Transverse colon (tissue), 4 donors: ENCODE data around the gene ERC2. TPM values are rescaled to one million over a fixed set of nuclear protein-coding genes. Genes with fewer than 3 reads are reported as not detected.

Experiments used
- DNase-seq: peaks from one replicate; pipeline ENCODE4 v3.0.0-alpha.2; 2019
- H3K27ac ChIP-seq, 4 donors: fragments of 200-600 bp; sonication (generic); 2 replicates each; pipeline ENCODE4 v1.5.1; 2016 to 2018; ENCODE audit warnings: inconsistent platforms in 4 of 4
- H3K27me3 ChIP-seq: fragments of 200-600 bp; sonication (generic); 2 replicates; pipeline ENCODE4 v1.5.1; 2017; ENCODE audit warnings: inconsistent platforms
- H3K36me3 ChIP-seq, 4 donors: fragments of 200-600 bp; sonication (generic); 2 replicates each; pipeline ENCODE4 v1.5.1; 2017 to 2019; ENCODE audit warnings: inconsistent platforms in 4 of 4
- H3K4me1 ChIP-seq, 4 donors: fragments of 200-600 bp; sonication (generic); 2 replicates each; pipeline ENCODE4 v1.5.1; 2017 to 2020; ENCODE audit warnings: inconsistent platforms in 4 of 4
- H3K4me3 ChIP-seq, 4 donors: fragments of 200-600 bp; sonication (generic); 1 replicate in 1 of 4; 2 replicates in 3 of 4; pipeline versions ENCODE4 v1.5.1 to v1.6.1; 2017 to 2019; ENCODE audit warnings: inconsistent platforms in 4 of 4
- H3K9me3 ChIP-seq, 2 donors: fragments of 200-600 bp; sonication (generic); 2 replicates each; pipeline ENCODE4 v1.5.1; 2017 to 2019; ENCODE audit warnings: inconsistent platforms in 2 of 2
- CTCF ChIP-seq, 5 experiments: fragments of 200-600 bp in 3 of 5; fragments of 450-650 bp in 2 of 5; sonication (generic) in 3 of 5; IDR thresholded peaks; 1 replicate in 2 of 5; 2 replicates in 3 of 5; pipeline ENCODE4 v1.5.1; 2016 to 2017; ENCODE audit warnings: antibody characterized with exemption in 5 of 5, inconsistent platforms in 3 of 5, mild to moderate bottlenecking in 2 of 5, moderate library complexity in 1 of 5
- EP300 ChIP-seq: sonication (generic); formaldehyde crosslinking; IDR thresholded peaks from one replicate; pipeline ENCODE4 v1.6.1; 2017; ENCODE audit warnings: antibody characterized with exemption, low read depth
- POLR2A ChIP-seq: fragments of 450-650 bp; IDR thresholded peaks from one replicate; pipeline ENCODE4 v1.6.1; 2016; ENCODE audit warnings: antibody characterized with exemption, mild to moderate bottlenecking, moderate library complexity
- POLR2AphosphoS5 ChIP-seq, 3 donors: sonication (generic); formaldehyde crosslinking; IDR thresholded peaks; one replicate each; pipeline ENCODE4 v1.6.1; 2016; ENCODE audit warnings: antibody characterized with exemption in 3 of 3
- WGBS, 2 donors: methylation state at CpG; one replicate each; pipeline ENCODE4 v1.1.5; 2018; ENCODE audit warnings: low coverage in 1 of 2; 5-methylcytosine and 5-hydroxymethylcytosine counted together
- in situ Hi-C, 4 donors: fragments of 200-750 bp; cut with MboI; loops; one replicate each; pipeline versions ENCODE4 v1.15.0 to v1.15.1; 2017; ENCODE audit warnings: low sequenced_read_pairs in 3 of 4, low pct_ligation_motif_present in 1 of 4, low pct_unique_long_range_greater_than_20kb in 1 of 4
- intact Hi-C: fragments of 100-400 bp; cut with DNase I; formaldehyde crosslinking; loops from one replicate; pipeline ENCODE4 v1.15.1; 2023; ENCODE audit warnings: low total_unique reads
- total RNA-seq, 4 donors: library from RNA; depleted of rRNA; stranded (reverse); fragments of >200 nt; gene quantifications; one replicate each; pipeline ENCODE4 v1.1.0, GENCODE V29; 2016

ERC2 gene
- total RNA-seq, 4 donors from 2014 or later, result 0.41 to 1.3 TPM; not detected in 2

DNA sequence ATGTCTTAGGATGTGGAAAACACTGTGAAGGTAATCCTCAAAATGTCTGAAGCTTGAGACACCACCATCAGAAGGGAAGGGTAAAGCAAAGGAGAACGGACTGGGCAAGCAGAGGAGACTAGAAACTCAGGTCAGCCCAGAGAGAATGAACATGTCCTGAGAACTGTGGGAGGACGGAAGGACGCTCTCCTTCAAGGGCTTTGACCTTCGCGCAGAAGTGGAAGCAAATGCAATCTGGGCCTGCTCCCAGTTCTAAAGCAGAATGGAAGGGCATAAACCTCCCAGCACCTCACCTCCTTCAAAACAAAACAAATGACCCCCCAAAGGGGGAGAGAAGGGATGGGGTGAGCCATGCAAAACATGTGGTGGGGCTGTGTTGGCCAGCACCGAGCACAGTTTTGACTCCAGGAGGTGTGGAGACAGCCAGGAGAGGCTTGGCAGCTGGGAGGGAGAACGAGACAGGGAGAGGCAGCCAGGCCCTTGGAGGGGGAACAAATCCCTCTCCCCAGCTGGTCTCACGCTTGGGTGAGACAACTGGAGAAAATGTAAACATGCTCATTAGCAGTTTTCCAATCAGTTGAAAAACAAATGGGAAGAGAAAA is 758.8 kb downstream of the ERC2 start:
- Histone ChIP-seq H3K4me3 (no peak overlapping the region), H3K27me3 (peaks cover 6% of the 10 kb centered on the region), H3K27ac (no peak overlapping the region), H3K9me3 (no peaks in the 10 kb centered on the region), H3K36me3 (no peaks in the 10 kb centered on the region), H3K4me1 (no peaks in the 10 kb centered on the region)
- DNase-seq, result no peak
- in situ Hi-C loops, result no loop called here
- WGBS, 2 donors, result 63 to 85% methylated on average over 3 to 8 of the region's 8 CpGs
- TF ChIP-seq EP300, result no peak
- no peak for TF ChIP-seq POLR2A
- TF ChIP-seq POLR2AphosphoS5 (IDR thresholded peaks at IDR 0.05), result no peak
- no peak for TF ChIP-seq CTCF (IDR thresholded peaks at IDR 0.05)
- intact Hi-C loops, result no loop called here

GRCh38 chr3:55708921-55709320 is 759.3 kb downstream of the ERC2 start:
- Histone ChIP-seq H3K36me3 (no peaks in the 10 kb centered on the region), H3K27ac (no peak overlapping the region), H3K4me1 (no peaks in the 10 kb centered on the region), H3K4me3 (no peak overlapping the region), H3K9me3 (no peaks in the 10 kb centered on the region), H3K27me3 (peaks cover 6% of the 10 kb centered on the region)
- in situ Hi-C loops, result no loop called here
- DNase-seq, result no peak
- WGBS, 2 donors, result 83 to 95% methylated on average over 4 to 7 of the region's 7 CpGs
- intact Hi-C loops, result no loop called here
- no peak for TF ChIP-seq EP300
- no peak for TF ChIP-seq POLR2A
- TF ChIP-seq POLR2AphosphoS5 (IDR thresholded peaks at IDR 0.05), result no peak
- TF ChIP-seq CTCF (IDR thresholded peaks at IDR 0.05), result no peak

DNA sequence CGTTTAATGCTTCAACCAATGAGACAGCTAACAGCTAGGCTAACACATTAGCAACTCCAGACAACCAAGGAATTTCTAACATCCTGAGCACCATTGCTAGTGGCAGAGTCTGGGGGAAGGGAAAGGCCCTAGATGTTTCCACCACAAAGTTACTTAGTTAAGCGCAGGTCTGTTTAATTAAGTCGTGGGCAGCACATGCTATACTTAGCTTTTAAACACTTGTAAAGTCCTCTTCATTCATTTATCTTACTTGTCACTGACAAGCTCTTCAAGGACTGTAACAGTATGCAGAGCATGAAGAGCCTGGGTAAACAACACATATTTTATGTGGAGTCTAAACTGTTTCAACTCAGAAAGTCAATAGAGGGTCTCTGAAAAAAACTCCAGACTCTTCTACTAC is 760.0 kb downstream of the ERC2 start:
- TF ChIP-seq POLR2AphosphoS5 (IDR thresholded peaks at IDR 0.05) (no peak), POLR2A (no peak)
- in situ Hi-C loops, result no loop called here
- peaks cover 6% of the 10 kb centered on the region for H3K27me3 ChIP-seq
- intact Hi-C loops, result no loop called here
- H3K9me3 ChIP-seq, result no peaks in the 10 kb centered on the region
- DNase-seq, result no peak
- H3K4me1 ChIP-seq, result no peaks in the 10 kb centered on the region
- H3K4me3 ChIP-seq, result no peak overlapping the region
- WGBS, 2 donors, result 67% methylated on average over 3 of the region's 3 CpGs; no CpG with 5 or more reads in 1 of the 2 donors
- no peaks in the 10 kb centered on the region for H3K36me3 ChIP-seq
- no peak overlapping the region for H3K27ac ChIP-seq

GRCh38 chr3:55704521-55704920 is 763.7 kb downstream of the ERC2 start:
- H3K4me1 ChIP-seq, result no peaks in the 10 kb centered on the region
- 0% methylated on average over 1 of the region's 1 CpG; no CpG with 5 or more reads in 1 of the 2 donors for WGBS, 2 donors
- H3K36me3 ChIP-seq, result no peaks in the 10 kb centered on the region
- in situ Hi-C loops (no loop called here), intact Hi-C loops (no loop called here)
- no peak overlapping the region for H3K4me3 ChIP-seq
- H3K27me3 ChIP-seq, result peaks cover 6% of the 10 kb centered on the region
- H3K27ac ChIP-seq, result no peak overlapping the region
- H3K9me3 ChIP-seq, result no peaks in the 10 kb centered on the region
- DNase-seq, result no peak
- TF ChIP-seq CTCF (IDR thresholded peaks at IDR 0.05) (no peak), EP300 (no peak), POLR2A (no peak), POLR2AphosphoS5 (IDR thresholded peaks at IDR 0.05) (no peak)

- Histone ChIP-seq H3K4me3 (no peak overlapping the region), H3K27me3 (peaks cover 6% of the 10 kb centered on the region), H3K9me3 (no peaks in the 10 kb centered on the region), H3K36me3 (no peaks in the 10 kb centered on the region), H3K4me1 (no peaks in the 10 kb centered on the region), H3K27ac (no peak overlapping the region)
- intact Hi-C loops (no loop called here), in situ Hi-C loops (no loop called here)
- DNase-seq, result no peak
- 89 to 92% methylated on average over 4 to 6 of the region's 6 CpGs for WGBS, 2 donors
- no peak for TF ChIP-seq POLR2A
- no peak for TF ChIP-seq CTCF (IDR thresholded peaks at IDR 0.05)
- TF ChIP-seq POLR2AphosphoS5 (IDR thresholded peaks at IDR 0.05), result no peak
- TF ChIP-seq EP300, result no peak
Measured at GRCh38 chr3:55702822-55703221, 765.4 kb downstream of the ERC2 start.
